Heart right ventricle (tissue), 16 donors: ENCODE measurements around the gene CROCC2. TPM values are rescaled to one million over a fixed set of nuclear protein-coding genes. Genes with fewer than 3 reads are reported as not detected.

Experiments used
- ATAC-seq, 8 donors: fragments of 200-7000 bp; cut with Tn5 transposase; one replicate each; pipeline ENCODE4 v1.9.1; 2020; ENCODE audit warnings: mild to moderate bottlenecking in 8 of 8, moderate library complexity in 8 of 8, moderate number of reproducible peaks in 1 of 8
- DNase-seq, 2 donors: peaks; one replicate each; pipeline ENCODE4 v3.0.0-alpha.2; 2020
- H3K27ac ChIP-seq, 10 donors: fragments of 200-600 bp; sonication (generic) in 2 of 10; one replicate each; pipeline versions ENCODE4 v1.5.0 to v1.8.0; 2020 to 2022; ENCODE audit warnings: mild to moderate bottlenecking in 3 of 10
- H3K27me3 ChIP-seq, 7 donors: fragments of 200-600 bp; one replicate each; pipeline ENCODE4 v1.8.0; 2021 to 2022; ENCODE audit warnings: mild to moderate bottlenecking in 2 of 7
- H3K36me3 ChIP-seq, 9 donors: fragments of 200-600 bp; sonication (generic) in 1 of 9; one replicate each; pipeline versions ENCODE4 v1.5.0 to v1.8.0; 2020 to 2022; ENCODE audit warnings: mild to moderate bottlenecking in 2 of 9
- H3K4me1 ChIP-seq, 9 donors: fragments of 200-600 bp; sonication (generic) in 1 of 9; one replicate each; pipeline versions ENCODE4 v1.5.0 to v1.8.0; 2020 to 2022; ENCODE audit warnings: mild to moderate bottlenecking in 4 of 9
- H3K4me3 ChIP-seq, 10 donors: fragments of 200-600 bp; sonication (generic) in 2 of 10; one replicate each; pipeline versions ENCODE4 v1.5.0 to v1.8.0; 2020 to 2022; ENCODE audit warnings: mild to moderate bottlenecking in 7 of 10, moderate library complexity in 2 of 10
- H3K9me3 ChIP-seq, 11 donors: fragments of 200-600 bp in 10 of 11; sonication (generic) in 2 of 11; one replicate each; pipeline versions ENCODE4 v1.5.0 to v1.8.0; 2013 to 2022; ENCODE audit warnings: mild to moderate bottlenecking in 2 of 11, control low read depth in 1 of 11, moderate library complexity in 1 of 11
- CTCF ChIP-seq, 9 donors: fragments of 200-600 bp; sonication (generic) in 2 of 9; IDR thresholded peaks; one replicate each; pipeline versions ENCODE4 v1.5.0 to v1.8.0; 2021 to 2022; ENCODE audit warnings: antibody characterized with exemption in 9 of 9, mild to moderate bottlenecking in 5 of 9, moderate library complexity in 1 of 9
- WGBS, 2 donors: extraction: QIAGEN DNeasy Blood & Tissue Kit; methylation state at CpG; one replicate each; pipeline ENCODE4 v1.1.7; 2013; ENCODE audit warnings: inconsistent platforms in 1 of 2; 5-methylcytosine and 5-hydroxymethylcytosine counted together
- intact Hi-C, 10 donors: fragments of 100-400 bp; cut with DNase I; formaldehyde crosslinking; loops; one replicate each; pipeline versions ENCODE4 v1.11.1 to v1.14.2; 2022
- polyA plus RNA-seq, 2 donors: library from polyadenylated mRNA; stranded (reverse); fragments of 200-250 nt; gene quantifications; one replicate each; pipeline ENCODE4 v1.2.3, GENCODE V29; 2013
- total RNA-seq, 10 donors: library from RNA; stranded (reverse); fragmentation: NEBNext Ultra II Directional in 3 of 10; extraction: Animal tissue kit (Norgen Biotek cat#: 25700) in 3 of 10; gene quantifications; one replicate each; pipeline versions ENCODE4 v1.2.1 to v1.2.4, GENCODE V29; 2021 to 2023
- donor health status: Arrhythmogenic right ventricular cardiomyopathy.
- donor health status: ischemic (EF 13 %, LVEDD 7.1; RV severe dilation, severe dysfunction).
- donor health status: healthy with polysubstance abuse.
- donor health status: DM: no; HTN: yes; CAD: no.
- donor health status: DM: no; HTN: no; CAD: no.
- donor health status: ischemic (EF 25% LVEDD 6.9; RV normal size, moderate dysfunction).
- donor health status: ischemic (EF 25% LVEDD 5.7; RV mildly dilated, moderate dysfunction).
- donor health status: healthy.
- donor health status: DM: yes; HTN: yes; CAD: no.
- donor health status: Ischemic cardiomyopathy.
- donor health status: ischemic (EF 35%, LVEDD 5.7; RV mildly dilated, moderate dysfunction).
- donor health status: nonischemic (EF 11% LVEDD 7.7; RV severe dilation, severe dysfunction).
- donor health status: DM: yes; HTN: yes; CAD: no.
- donor health status: PGD.
- donor health status: ischemic (EF 29% LVEDD 5.4; RV normal size, mild dysfunction).
- donor health status: nonischemic (EF 23%, LVEDD 6.1; RV moderate dilation, normal function).

Gene CROCC2
- total and polyA plus RNA-seq, 12 donors = 0.06 TPM; not detected in 11

GRCh38 chr2:240936106-240936505, 30.0 kb downstream of the CROCC2 start:
- ATAC-seq = no peak
- peaks cover 0 to 7% (median 0%) of the 10 kb centered on the region in 7 donors for H3K27me3 ChIP-seq
- intact Hi-C loops = no loop called here
- no peak for TF ChIP-seq CTCF (IDR thresholded peaks at IDR 0.05)
- H3K36me3 ChIP-seq = no peaks in the 10 kb centered on the region
- DNase-seq = no peak
- no peaks in the 10 kb centered on the region for H3K4me1 ChIP-seq
- no peak overlapping the region for H3K27ac ChIP-seq
- no peak overlapping the region for H3K4me3 ChIP-seq
- WGBS, 2 donors = 85 to 89% methylated on average over 9 of the region's 9 CpGs
- H3K9me3 ChIP-seq = peaks cover 0 to 30% (median 17%) of the 10 kb centered on the region in 11 donors

- no peaks in the 10 kb centered on the region for H3K36me3 ChIP-seq
- intact Hi-C loops = no loop called here
- H3K4me3 ChIP-seq = no peak overlapping the region
- H3K9me3 ChIP-seq = peaks cover 0 to 13% (median 3%) of the 10 kb centered on the region in 11 donors
- DNase-seq (no peak), ATAC-seq (peak in 1 of 8 donors; percentile 19)
- 89 to 94% methylated on average over 7 of the region's 7 CpGs for WGBS, 2 donors
- no peak for TF ChIP-seq CTCF (IDR thresholded peaks at IDR 0.05)
- H3K27ac ChIP-seq = no peak overlapping the region
- H3K4me1 ChIP-seq = no peaks in the 10 kb centered on the region
- peaks cover 0 to 5% (median 0%) of the 10 kb centered on the region in 7 donors for H3K27me3 ChIP-seq
These were observed 39.9 kb downstream of the CROCC2 start for GRCh38 chr2:240946046-240946445.

GRCh38 chr2:240946654-240947053, 40.5 kb downstream of the CROCC2 start:
- no peak for ATAC-seq
- H3K27ac ChIP-seq = no peak overlapping the region
- intact Hi-C loops = no loop called here
- WGBS, 2 donors = 76 to 84% methylated on average over 5 of the region's 5 CpGs
- DNase-seq = no peak
- H3K4me3 ChIP-seq = no peak overlapping the region
- peaks cover 0 to 7% (median 2%) of the 10 kb centered on the region in 11 donors for H3K9me3 ChIP-seq
- H3K4me1 ChIP-seq = no peaks in the 10 kb centered on the region
- no peaks in the 10 kb centered on the region for H3K36me3 ChIP-seq
- H3K27me3 ChIP-seq = peaks cover 0 to 5% (median 0%) of the 10 kb centered on the region in 7 donors
- TF ChIP-seq CTCF (IDR thresholded peaks at IDR 0.05) = no peak

DNA sequence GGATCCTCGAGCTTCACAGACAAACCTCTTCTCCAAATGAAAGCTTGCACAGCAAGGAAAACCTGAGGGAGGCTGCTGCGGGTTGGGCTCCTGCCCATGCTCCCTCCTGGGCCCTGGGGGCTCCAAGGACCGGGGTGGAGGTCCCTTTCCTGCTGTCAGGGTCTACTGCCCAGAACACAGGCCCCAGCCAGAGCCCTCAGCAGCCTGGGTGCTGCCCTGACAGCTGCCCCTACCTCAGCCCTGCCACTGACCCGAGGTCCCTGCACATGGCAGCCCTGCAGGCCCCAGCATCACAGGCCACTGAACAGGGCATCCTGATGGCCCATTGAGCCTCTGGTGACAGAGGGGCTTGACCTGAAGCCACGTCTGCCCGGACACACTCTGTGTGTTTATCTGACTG, 41.0 kb downstream of the CROCC2 start:
- no peaks in the 10 kb centered on the region for H3K36me3 ChIP-seq
- peaks cover 0 to 2% (median 0%) of the 10 kb centered on the region in 11 donors for H3K9me3 ChIP-seq
- no peak overlapping the region for H3K4me3 ChIP-seq
- ATAC-seq (no peak), DNase-seq (no peak)
- H3K27ac ChIP-seq = no peak overlapping the region
- TF ChIP-seq CTCF (IDR thresholded peaks at IDR 0.05) = no peak
- H3K27me3 ChIP-seq = peaks cover 0 to 5% (median 0%) of the 10 kb centered on the region in 7 donors
- H3K4me1 ChIP-seq = no peaks in the 10 kb centered on the region
- intact Hi-C loops = no loop called here
- WGBS, 2 donors = 81 to 87% methylated on average over 6 of the region's 6 CpGs
